HPDE6-E6E7 (cell line): ENCODE results near the gene IGFBP5.

Source experiments
- DNase-seq: peaks from one replicate; pipeline ENCODE4 v3.0.0; 2011; ENCODE audit warnings: missing footprints; ENCODE audit errors: extremely low spot score

Gene IGFBP5

GRCh38 chr2:216665242-216665641, 30.1 kb downstream of the IGFBP5 start:
- DNase-seq: no peak

GRCh38 chr2:216664593-216665034, 30.7 kb downstream of the IGFBP5 start:
- DNase-seq: no peak

GRCh38 chr2:216663846-216664245, 31.5 kb downstream of the IGFBP5 start:
- no peak for DNase-seq

- no peak for DNase-seq
Measured at GRCh38 chr2:216663106-216663505, 32.2 kb downstream of the IGFBP5 start.

- no peak for DNase-seq
Measured at GRCh38 chr2:216661639-216662375, 33.5 kb downstream of the IGFBP5 start.

- DNase-seq: no peak
Measured at GRCh38 chr2:216661051-216661450, 34.3 kb downstream of the IGFBP5 start.

- DNase-seq: no peak
Measured at GRCh38 chr2:216660496-216660895, 34.9 kb downstream of the IGFBP5 start.

- DNase-seq: peak; percentile 76
Measured at GRCh38 chr2:216659276-216659675, 36.1 kb downstream of the IGFBP5 start.

GRCh38 chr2:216658757-216659156, 36.6 kb downstream of the IGFBP5 start:
- DNase-seq: no peak

- no peak for DNase-seq
Measured at GRCh38 chr2:216657980-216658379, 37.4 kb downstream of the IGFBP5 start.

- DNase-seq: no peak
Measured at GRCh38 chr2:216657086-216657855, 38.1 kb downstream of the IGFBP5 start.

- no peak for DNase-seq
Measured at GRCh38 chr2:216654528-216655052, 40.8 kb downstream of the IGFBP5 start.

GRCh38 chr2:216653931-216654365, 41.4 kb downstream of the IGFBP5 start:
- DNase-seq: no peak

GRCh38 chr2:216653093-216653799, 42.1 kb downstream of the IGFBP5 start:
- DNase-seq: no peak

GRCh38 chr2:216652566-216652965, 42.8 kb downstream of the IGFBP5 start:
- no peak for DNase-seq

- no peak for DNase-seq
Measured at GRCh38 chr2:216651351-216651881, 43.9 kb downstream of the IGFBP5 start.

- no peak for DNase-seq
Measured at GRCh38 chr2:216650626-216651257, 44.6 kb downstream of the IGFBP5 start.

GRCh38 chr2:216649574-216649973, 45.8 kb downstream of the IGFBP5 start:
- no peak for DNase-seq

GRCh38 chr2:216648105-216648504, 47.2 kb downstream of the IGFBP5 start:
- DNase-seq: no peak

GRCh38 chr2:216646116-216646515, 49.2 kb downstream of the IGFBP5 start:
- no peak for DNase-seq

GRCh38 chr2:216645636-216645950, 49.8 kb downstream of the IGFBP5 start:
- DNase-seq: no peak
